ENCODE data around the gene CSRNP2.

GRCh38 chr12:51025338-51025835 is 58.0 kb downstream of the CSRNP2 start:
- TF ChIP-seq CTCF (conservative IDR thresholded peaks at IDR 0.05; ENCODE audit: low read length), result no peak
- no peak for TF ChIP-seq EZH2phosphoT487 (IDR thresholded peaks at IDR 0.05; ENCODE audit: borderline replicate concordance, low read depth, low read length)

Measured in OCI-LY7 (cell line).